Endothelial cell of umbilical vein (primary cell): ENCODE measurements around the gene POLRMT. TPM values are rescaled to one million over a fixed set of nuclear protein-coding genes. Genes with fewer than 3 reads are reported as not detected.

Experiments
- BruUV-seq: library from RNA; stranded (reverse); fragments of 400-500 nt; replicated peaks from 2 replicates; lab custom pipeline; 2021; lab: Mats Ljungman, UMichigan
- CTCF ChIA-PET: fragments of 300-600, 350-600 bp; sonication (Branson Sonifier 250); formaldehyde crosslinking; loops from one replicate; lab custom pipeline; 2021; ENCODE audit warnings: antibody characterized with exemption, inconsistent platforms; lab: Charles Lee
- POLR2A ChIA-PET: fragments of 300-600, 350-600 bp; sonication (Branson Sonifier 250); formaldehyde crosslinking; loops from one replicate; lab custom pipeline; 2021; ENCODE audit warnings: antibody characterized with exemption, inconsistent platforms; lab: Charles Lee
- DNase-seq: peaks from one replicate; pipeline ENCODE4 v3.0.0-alpha.2; 2011; ENCODE audit warnings: low read depth, low spot score
- FAIRE-seq: peaks from 2 replicates; lab custom pipeline; 2011; peaks lifted over from hg19 to GRCh38; lab: Jason Lieb, UNC
- H2AFZ ChIP-seq: 2 replicates; pipeline ENCODE4 v1.6.0; 2012; ENCODE audit warnings: low read depth, low read length, control low read depth, inconsistent platforms
- H3K27ac ChIP-seq: 2 replicates; pipeline ENCODE4 v1.5.1; 2011; ENCODE audit warnings: low read depth, mild to moderate bottlenecking, control low read depth, low read length, moderate library complexity; ENCODE audit not compliant: insufficient read depth
- H3K27me3 ChIP-seq, 2 experiments: 2 replicates each; pipeline versions ENCODE4 v1.6.0 to v1.6.1; 2011; ENCODE audit warnings: low read length in 2 of 2, mixed read lengths in 1 of 2; ENCODE audit not compliant: control insufficient read depth in 2 of 2, insufficient read depth in 2 of 2
- H3K36me3 ChIP-seq, 2 experiments: 2 replicates in 1 of 2; 3 replicates in 1 of 2; pipeline ENCODE4 v1.5.1; 2011; ENCODE audit warnings: low read length in 2 of 2, mild to moderate bottlenecking in 1 of 2, moderate library complexity in 1 of 2; ENCODE audit not compliant: control insufficient read depth in 2 of 2, insufficient read depth in 2 of 2; ENCODE audit errors: extremely low read depth in 1 of 2
- H3K4me1 ChIP-seq: 3 replicates; pipeline ENCODE4 v1.5.1; 2011; ENCODE audit warnings: mild to moderate bottlenecking, low read length; ENCODE audit not compliant: control insufficient read depth, insufficient read depth; ENCODE audit errors: extremely low read depth
- H3K4me2 ChIP-seq: 2 replicates; pipeline ENCODE4 v1.6.1; 2011; ENCODE audit warnings: low read length, control low read depth, mixed read lengths; ENCODE audit not compliant: insufficient read depth
- H3K4me3 ChIP-seq, 3 experiments: fragments of 200-600 bp in 1 of 3; sonication (generic), shearing (Covaris generic) in 1 of 3; replicated peaks in 1 of 3; 2 replicates each; pipeline ENCODE4 v1.5.1; 2011 to 2016; ENCODE audit warnings: control low read depth in 3 of 3, low read length in 3 of 3, mild to moderate bottlenecking in 2 of 3, inconsistent platforms in 1 of 3, low read depth in 1 of 3, moderate library complexity in 1 of 3; ENCODE audit not compliant: insufficient read depth in 1 of 3
- H3K79me2 ChIP-seq: 2 replicates; pipeline ENCODE4 v1.6.0; 2012; ENCODE audit warnings: low read length, inconsistent platforms; ENCODE audit not compliant: control insufficient read depth, insufficient read depth
- H3K9ac ChIP-seq: replicated peaks from 2 replicates; pipeline ENCODE3; 2011; ENCODE audit warnings: low read length, control low read depth; ENCODE audit not compliant: insufficient read depth; ENCODE audit errors: extremely low read depth
- H3K9me1 ChIP-seq: replicated peaks from 3 replicates; pipeline ENCODE4 v1.6.0; 2011; ENCODE audit warnings: mild to moderate bottlenecking, low read length; ENCODE audit not compliant: control insufficient read depth, insufficient read depth; ENCODE audit errors: extremely low read depth
- H3K9me3 ChIP-seq: replicated peaks from 2 replicates; pipeline ENCODE4 v1.5.1; 2012; ENCODE audit warnings: low read length, inconsistent platforms; ENCODE audit not compliant: control insufficient read depth, insufficient read depth
- H4K20me1 ChIP-seq: replicated peaks from 2 replicates; pipeline ENCODE3; 2011; ENCODE audit warnings: mild to moderate bottlenecking, low read length; ENCODE audit not compliant: control insufficient read depth, insufficient read depth; ENCODE audit errors: extremely low read depth
- CTCF ChIP-seq, 2 donors: IDR thresholded peaks; 1 replicate in 1 of 2; 2 replicates in 1 of 2; pipeline ENCODE4 v1.5.1; 2011; ENCODE audit warnings: low read length in 2 of 2, mild to moderate bottlenecking in 2 of 2, moderate library complexity in 2 of 2, control low read depth in 1 of 2, inconsistent platforms in 1 of 2, low read depth in 1 of 2; ENCODE audit not compliant: insufficient read depth in 1 of 2; ENCODE audit errors: extremely low read depth in 1 of 2
- EZH2 ChIP-seq: IDR thresholded peaks from 2 replicates; pipeline ENCODE4 v1.6.1; 2012; ENCODE audit warnings: borderline replicate concordance, low read depth, mild to moderate bottlenecking, moderate library complexity, low read length, inconsistent platforms; ENCODE audit not compliant: severe bottlenecking
- FOS ChIP-seq: IDR thresholded peaks from 2 replicates; pipeline ENCODE4 v1.6.1; 2011; ENCODE audit warnings: mild to moderate bottlenecking, low read length, moderate library complexity, borderline replicate concordance; ENCODE audit not compliant: insufficient read depth
- GATA2 ChIP-seq: IDR thresholded peaks from 2 replicates; pipeline ENCODE4 v1.7.0; 2011; ENCODE audit warnings: low read depth, mild to moderate bottlenecking, moderate library complexity, mixed read lengths, low read length; ENCODE audit not compliant: insufficient read length, insufficient read depth
- JUN ChIP-seq: IDR thresholded peaks from 2 replicates; pipeline ENCODE4 v1.6.1; 2011; ENCODE audit warnings: borderline replicate concordance, low read depth; ENCODE audit not compliant: insufficient read length, insufficient read depth
- MAX ChIP-seq: IDR thresholded peaks from 2 replicates; pipeline ENCODE4 v1.6.1; 2011; ENCODE audit not compliant: insufficient read depth, insufficient read length
- MYC ChIP-seq: IDR thresholded peaks from one replicate; pipeline ENCODE4 v1.6.1; 2011; ENCODE audit warnings: mild to moderate bottlenecking, low read depth, low read length
- POLR2A ChIP-seq: IDR thresholded peaks from 2 replicates; pipeline ENCODE4 v1.6.1; 2012; ENCODE audit warnings: low read depth, mild to moderate bottlenecking, control low read depth, low read length
- POLR2AphosphoS5 ChIP-seq: IDR thresholded peaks from 2 replicates; pipeline ENCODE4 v1.6.1; 2012; ENCODE audit warnings: low read depth, mild to moderate bottlenecking, control low read depth, low read length, moderate library complexity; ENCODE audit not compliant: insufficient read depth
- dilution Hi-C: fragments of 300-500 bp; cut with MboI; formaldehyde crosslinking; loops from one replicate; pipeline ENCODE4 v1.15.0; 2019; ENCODE audit warnings: low sequenced_read_pairs; ENCODE audit not compliant: extremely low pct_ligation_motif_present
- intact Hi-C: fragments of 100-400 bp; cut with micrococcal nuclease; formaldehyde crosslinking; loops from one replicate; pipeline ENCODE4 v1.10.0; 2022
- polyA plus RNA-seq, 4 experiments: library from polyadenylated mRNA; depleted of rRNA in 3 of 4; stranded (reverse) in 3 of 4; unstranded in 1 of 4; fragments of >200 nt; gene quantifications; 2 replicates each; pipeline versions ENCODE4 v1.2.1 to v1.2.3, GENCODE V29; 2011 to 2012; ENCODE audit warnings: missing spikeins in 1 of 4
- total RNA-seq: library from RNA; stranded (reverse); gene quantifications from 2 replicates; pipeline ENCODE4 v1.2.3, GENCODE V29; 2021

Gene POLRMT
- total and polyA plus RNA-seq, 2 donors (not counting 3 experiments of a cell fraction or from before 2014, with no cell fraction given) = 38.9 to 50.6 TPM

GRCh38 chr19:579842-580155, 53.5 kb downstream of the POLRMT start:
- dilution Hi-C loops = no loop called here
- no peak overlapping the region for H3K4me3 ChIP-seq
- POLR2A ChIA-PET = no interaction called here
- intact Hi-C loops = no loop called here
- peaks cover 5 to 33% of the 10 kb centered on the region in 2 experiments for H3K36me3 ChIP-seq
- no peaks in the 10 kb centered on the region for H3K9me3 ChIP-seq
- TF ChIP-seq CTCF (IDR thresholded peaks at IDR 0.05; ENCODE audit: extremely low read depth in 1 of 2, insufficient read depth in 1 of 2, low read depth in 1 of 2, low read length in 2 of 2) = no peak
- TF ChIP-seq POLR2A = no peak
- TF ChIP-seq MAX = no peak
- no peak for TF ChIP-seq JUN
- TF ChIP-seq EZH2 = no peak
- TF ChIP-seq POLR2AphosphoS5 = no peak
- TF ChIP-seq MYC = no peak
- TF ChIP-seq FOS = no peak
- no peak for TF ChIP-seq GATA2
- no peak for DNase-seq
- CTCF ChIA-PET = no interaction called here
- no TSS peak for BruUV-seq
- peaks cover 11% of the 10 kb centered on the region for H3K4me1 ChIP-seq
- no peak overlapping the region for H2AFZ ChIP-seq
- no peak overlapping the region for H3K27ac ChIP-seq
- no peak for FAIRE-seq
- H3K4me2 ChIP-seq = no peak overlapping the region
- no peaks in the 10 kb centered on the region for H3K9me1 ChIP-seq
- H3K79me2 ChIP-seq = peaks cover 54% of the 10 kb centered on the region
- H3K27me3 ChIP-seq = no peaks in the 10 kb centered on the region
- H3K9ac ChIP-seq = no peak overlapping the region
- H4K20me1 ChIP-seq = no peaks in the 10 kb centered on the region
